K562 (cell line): ENCODE data around the gene WARS2. TPM values are rescaled to one million over a fixed set of nuclear protein-coding genes. Genes with fewer than 3 reads are reported as not detected.

Experiments
- ATAC-seq: fragments of 200-7000 bp; cut with Tn5 transposase; 3 replicates; pipeline ENCODE4 v1.9.1; 2020; ENCODE audit warnings: moderate library complexity
- BruUV-seq: library from RNA; stranded (reverse); fragments of 400-500 nt; replicated peaks from 2 replicates; lab custom pipeline; 2021; lab: Mats Ljungman, UMichigan
- CTCF ChIA-PET: fragments of 300-600 bp; formaldehyde crosslinking; extraction: SDS; loops from one replicate; lab custom pipeline; 2021; ENCODE audit warnings: low intra/inter-chr PET ratio; lab: Yijun Ruan, JAX
- POLR2A ChIA-PET: fragments of 300-600, 350-650 bp; sonication (Branson Sonifier 250); formaldehyde crosslinking; extraction: SDS; loops from one replicate; lab custom pipeline; 2021; ENCODE audit warnings: antibody characterized with exemption, inconsistent platforms; lab: Yijun Ruan, JAX
- DNase-seq, 4 experiments: peaks; one replicate each; pipeline versions ENCODE4 v3.0.0 to v3.0.0-alpha.2; 2011 to 2018; ENCODE audit warnings: low spot score in 3 of 4, mixed read lengths in 3 of 4; ENCODE audit errors: extremely low read depth in 1 of 4
- FAIRE-seq: peaks from 2 replicates; lab custom pipeline; 2011; peaks lifted over from hg19 to GRCh38; lab: Jason Lieb, UNC
- H2AFZ ChIP-seq: 2 replicates; pipeline ENCODE4 v1.6.0; 2011; ENCODE audit warnings: low read depth, low read length, control low read depth, inconsistent platforms
- H3K27ac ChIP-seq: fragments of 200-600 bp; 3 replicates; pipeline ENCODE4 v1.8.0; 2011; ENCODE audit warnings: low read depth, mild to moderate bottlenecking, control low read depth, inconsistent platforms, low read length, moderate library complexity, mixed read lengths; ENCODE audit errors: extremely low read depth
- H3K27me3 ChIP-seq, 2 experiments: fragments of 300-600 bp in 1 of 2; 2 replicates in 1 of 2; 3 replicates in 1 of 2; pipeline versions ENCODE4 v1.6.0 to v1.8.0; 2011; ENCODE audit warnings: inconsistent platforms in 2 of 2, low read length in 2 of 2, mild to moderate bottlenecking in 1 of 2, mixed read lengths in 1 of 2, moderate library complexity in 1 of 2; ENCODE audit not compliant: control insufficient read depth in 2 of 2, insufficient read depth in 2 of 2
- H3K36me3 ChIP-seq: fragments of 300-600 bp; 3 replicates; pipeline ENCODE4 v1.8.0; 2011; ENCODE audit warnings: mild to moderate bottlenecking, low read length, inconsistent platforms; ENCODE audit not compliant: control insufficient read depth, insufficient read depth
- H3K4me1 ChIP-seq, 2 experiments: fragments of 200-600 bp in 1 of 2; replicated peaks in 1 of 2; 2 replicates in 1 of 2; 3 replicates in 1 of 2; pipeline versions ENCODE4 v1.5.1 to v1.8.0; 2011; ENCODE audit warnings: inconsistent platforms in 2 of 2, low read length in 2 of 2, mild to moderate bottlenecking in 1 of 2, mixed read lengths in 1 of 2, moderate library complexity in 1 of 2; ENCODE audit not compliant: control insufficient read depth in 2 of 2, insufficient read depth in 2 of 2
- H3K4me2 ChIP-seq: 2 replicates; pipeline ENCODE4 v1.6.1; 2011; ENCODE audit warnings: low read length, control low read depth, inconsistent platforms, mixed read lengths; ENCODE audit not compliant: insufficient read depth
- H3K4me3 ChIP-seq: fragments of 200-600 bp; sonication (generic), shearing (Covaris generic); 2 replicates; pipeline ENCODE4 v1.5.1; 2016; ENCODE audit warnings: control low read depth, inconsistent platforms
- H3K79me2 ChIP-seq: fragments of 200-600 bp; 3 replicates; pipeline ENCODE4 v1.8.0; 2011; ENCODE audit warnings: low read length, inconsistent platforms; ENCODE audit not compliant: control insufficient read depth, insufficient read depth
- H3K9ac ChIP-seq, 2 experiments: 2 replicates each; pipeline versions ENCODE4 v1.6.0 to v1.6.1; 2011; ENCODE audit warnings: low read depth in 2 of 2, low read length in 2 of 2, control low read depth in 1 of 2, inconsistent platforms in 1 of 2, mild to moderate bottlenecking in 1 of 2, mixed read lengths in 1 of 2; ENCODE audit not compliant: insufficient read depth in 1 of 2
- H3K9me1 ChIP-seq: one replicate; pipeline ENCODE4 v1.6.0; 2011; ENCODE audit warnings: inconsistent platforms, mild to moderate bottlenecking, low read length, moderate library complexity; ENCODE audit not compliant: control insufficient read depth, insufficient read depth
- H3K9me3 ChIP-seq: replicated peaks from 2 replicates; pipeline ENCODE4 v1.5.1; 2011; ENCODE audit warnings: low read depth, low read length, inconsistent platforms; ENCODE audit not compliant: control insufficient read depth, insufficient read depth
- H4K20me1 ChIP-seq: replicated peaks from 2 replicates; pipeline ENCODE4 v1.6.1; 2011; ENCODE audit warnings: low read length, inconsistent platforms, mixed read lengths; ENCODE audit not compliant: control insufficient read depth, insufficient read depth
- PTTG1 ChIP-seq: fragments of 450-650 bp; IDR thresholded peaks from 2 replicates; pipeline ENCODE4 v1.6.1; 2016; ENCODE audit warnings: low read depth, mild to moderate bottlenecking, missing genetic modification characterization, missing compliant biosample characterization
- WGBS: fragments of 100-300 bp; shearing (Covaris generic); methylation state at CpG from one replicate; pipeline ENCODE4 v1.1.6; 2016; ENCODE audit warnings: low coverage, mixed read lengths; ENCODE audit not compliant: insufficient coverage; ENCODE audit errors: missing lambda C conversion rate; 5-methylcytosine and 5-hydroxymethylcytosine counted together
- in situ Hi-C: fragments of 300-500 bp; cut with MboI; formaldehyde crosslinking; loops from 4 replicates; pipeline ENCODE4 v1.15.0; 2018; ENCODE audit warnings: inconsistent platforms, mixed read lengths
- intact Hi-C: fragments of 100-400 bp; cut with micrococcal nuclease; formaldehyde crosslinking; loops from 2 replicates; pipeline ENCODE4 v1.14.2; 2022
- polyA plus RNA-seq, 8 experiments: library from polyadenylated mRNA; depleted of rRNA in 4 of 8; stranded (reverse) in 5 of 8; unstranded in 3 of 8; fragments of >200 nt; fragmentation: Nextera tagmentation in 2 of 8; fragmentation: Illumina TruSeq in 1 of 8; extraction: Ambion mirVana in 2 of 8; extraction: Trizol in 1 of 8; gene quantifications; 2 replicates each; pipeline versions ENCODE4 v1.2.1 to v1.2.3, GENCODE V29; 2011 to 2014; ENCODE audit warnings: inconsistent platforms in 1 of 8, missing spikeins in 1 of 8
- total RNA-seq, 7 experiments: library from RNA; depleted of rRNA in 6 of 7; stranded (reverse); fragments of >200 nt in 6 of 7; fragmentation: Illumina TruSeq in 2 of 7; extraction: Trizol in 2 of 7; gene quantifications; 2 replicates each; pipeline versions ENCODE4 v1.2.1 to v1.2.3, GENCODE V29; 2011 to 2021; ENCODE audit warnings: low replicate concordance in 1 of 7
- TF ChIP-seq, protein P1 (sequence below): fragments of 150-350 bp; IDR thresholded peaks from 2 replicates; pipeline ENCODE4 v1.6.1; 2014; ENCODE audit warnings: low read depth, mild to moderate bottlenecking, low read length, borderline replicate concordance
- TF ChIP-seq, protein P2 (sequence below): fragments of 450-650 bp; IDR thresholded peaks from 2 replicates; pipeline ENCODE4 v1.6.1; 2017; ENCODE audit warnings: antibody characterized with exemption, mild to moderate bottlenecking

WARS2 gene
- total and polyA plus RNA-seq, 9 of the 15 experiments (the other 6 are each of a cell fraction or from before 2014, with no cell fraction given), result 5.7 to 18.0 (median 16.9) TPM

DNA sequence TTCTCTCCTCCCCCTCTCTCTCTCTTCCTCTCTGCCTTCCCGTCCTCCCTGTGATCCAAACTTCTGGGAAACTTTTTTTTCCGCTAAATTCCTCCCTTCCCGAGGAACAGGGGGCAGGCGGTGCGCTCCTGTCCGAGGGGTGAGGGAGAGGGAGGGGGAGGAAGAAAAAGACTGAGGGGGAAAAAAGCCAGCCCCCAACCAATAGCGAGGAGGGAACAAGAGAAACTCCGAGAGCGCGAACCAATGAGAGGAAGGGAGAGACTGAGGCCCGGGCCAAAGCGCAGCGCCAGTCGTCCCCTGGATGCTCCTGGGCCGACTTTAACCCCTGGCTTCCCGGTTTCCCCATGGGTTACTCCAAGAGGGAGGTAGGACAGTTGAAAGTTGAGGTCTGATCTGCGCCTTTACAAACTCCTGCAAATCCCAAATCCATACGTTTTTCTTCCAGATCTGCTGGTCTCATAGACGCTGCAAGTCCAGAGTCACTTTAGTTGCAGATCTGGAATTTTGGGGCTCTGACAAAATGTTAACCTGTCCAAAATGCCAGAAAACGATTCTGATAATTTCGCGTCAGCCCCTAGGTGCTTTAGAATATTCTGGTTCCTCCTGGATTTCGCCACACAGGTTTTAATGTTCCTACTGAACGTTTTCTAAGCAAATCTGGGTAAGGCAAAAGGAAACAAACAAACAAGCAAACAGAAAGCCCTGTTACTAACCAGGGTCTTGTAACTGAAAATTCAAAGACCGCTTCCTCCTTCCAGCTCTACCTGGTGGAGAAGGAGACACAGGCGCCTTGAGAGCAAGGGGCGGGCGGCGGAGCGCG is 152.1 kb downstream of the WARS2 start, which contains the start of gene TBX15 (continued):
- TF ChIP-seq, protein P1, sequence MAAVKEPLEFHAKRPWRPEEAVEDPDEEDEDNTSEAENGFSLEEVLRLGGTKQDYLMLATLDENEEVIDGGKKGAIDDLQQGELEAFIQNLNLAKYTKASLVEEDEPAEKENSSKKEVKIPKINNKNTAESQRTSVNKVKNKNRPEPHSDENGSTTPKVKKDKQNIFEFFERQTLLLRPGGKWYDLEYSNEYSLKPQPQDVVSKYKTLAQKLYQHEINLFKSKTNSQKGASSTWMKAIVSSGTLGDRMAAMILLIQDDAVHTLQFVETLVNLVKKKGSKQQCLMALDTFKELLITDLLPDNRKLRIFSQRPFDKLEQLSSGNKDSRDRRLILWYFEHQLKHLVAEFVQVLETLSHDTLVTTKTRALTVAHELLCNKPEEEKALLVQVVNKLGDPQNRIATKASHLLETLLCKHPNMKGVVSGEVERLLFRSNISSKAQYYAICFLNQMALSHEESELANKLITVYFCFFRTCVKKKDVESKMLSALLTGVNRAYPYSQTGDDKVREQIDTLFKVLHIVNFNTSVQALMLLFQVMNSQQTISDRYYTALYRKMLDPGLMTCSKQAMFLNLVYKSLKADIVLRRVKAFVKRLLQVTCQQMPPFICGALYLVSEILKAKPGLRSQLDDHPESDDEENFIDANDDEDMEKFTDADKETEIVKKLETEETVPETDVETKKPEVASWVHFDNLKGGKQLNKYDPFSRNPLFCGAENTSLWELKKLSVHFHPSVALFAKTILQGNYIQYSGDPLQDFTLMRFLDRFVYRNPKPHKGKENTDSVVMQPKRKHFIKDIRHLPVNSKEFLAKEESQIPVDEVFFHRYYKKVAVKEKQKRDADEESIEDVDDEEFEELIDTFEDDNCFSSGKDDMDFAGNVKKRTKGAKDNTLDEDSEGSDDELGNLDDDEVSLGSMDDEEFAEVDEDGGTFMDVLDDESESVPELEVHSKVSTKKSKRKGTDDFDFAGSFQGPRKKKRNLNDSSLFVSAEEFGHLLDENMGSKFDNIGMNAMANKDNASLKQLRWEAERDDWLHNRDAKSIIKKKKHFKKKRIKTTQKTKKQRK, result no peak
- TF ChIP-seq PTTG1, result no peak

GRCh38 chr1:118987468-118988185 is 152.8 kb downstream of the WARS2 start:
- no peaks in the 10 kb centered on the region for H3K9me3 ChIP-seq
- DNase-seq (peak in 1 of 4 experiments; percentile 52), ATAC-seq (peak; percentile 60), FAIRE-seq (no peak)
- WGBS, result 9% methylated on average over 65 of the region's 65 CpGs
- no peaks in the 10 kb centered on the region for H3K9me1 ChIP-seq
- H3K4me1 ChIP-seq, result peaks cover 0 to 23% of the 10 kb centered on the region in 2 experiments; a peak in 3 of 5 replicates
- peak overlapping the region; percentile 47 to 80 for H3K9ac ChIP-seq
- H3K4me2 ChIP-seq, result peak overlapping the region; percentile 45
- POLR2A ChIA-PET, result interaction anchor here (0.6 kb wide), 4 partner anchors 8 to 913 kb away, joined by 3 read pairs; no protein-coding TSS in a partner anchor
- H2AFZ ChIP-seq, result peak overlapping the region; percentile 36; the same call in 1 of the 2 replicates
- peaks cover 59 to 98% of the 10 kb centered on the region in 2 experiments for H3K27me3 ChIP-seq
- in situ Hi-C loops (no loop called here), intact Hi-C loops (loop anchor here (2.0 kb wide), 1 partner anchor 25 kb away; no protein-coding TSS in a partner anchor)
- BruUV-seq, result TSS peak; percentile 44
- H3K79me2 ChIP-seq, result peaks cover 5% of the 10 kb centered on the region; the same call in 1 of the 3 replicates
- H4K20me1 ChIP-seq, result no peaks in the 10 kb centered on the region
- H3K4me3 ChIP-seq, result peak overlapping the region; percentile 29
- peak overlapping the region; percentile 42; the same call in 1 of the 3 replicates for H3K27ac ChIP-seq
- no peaks in the 10 kb centered on the region for H3K36me3 ChIP-seq
- CTCF ChIA-PET, result no interaction called here
- TF ChIP-seq, protein P2, sequence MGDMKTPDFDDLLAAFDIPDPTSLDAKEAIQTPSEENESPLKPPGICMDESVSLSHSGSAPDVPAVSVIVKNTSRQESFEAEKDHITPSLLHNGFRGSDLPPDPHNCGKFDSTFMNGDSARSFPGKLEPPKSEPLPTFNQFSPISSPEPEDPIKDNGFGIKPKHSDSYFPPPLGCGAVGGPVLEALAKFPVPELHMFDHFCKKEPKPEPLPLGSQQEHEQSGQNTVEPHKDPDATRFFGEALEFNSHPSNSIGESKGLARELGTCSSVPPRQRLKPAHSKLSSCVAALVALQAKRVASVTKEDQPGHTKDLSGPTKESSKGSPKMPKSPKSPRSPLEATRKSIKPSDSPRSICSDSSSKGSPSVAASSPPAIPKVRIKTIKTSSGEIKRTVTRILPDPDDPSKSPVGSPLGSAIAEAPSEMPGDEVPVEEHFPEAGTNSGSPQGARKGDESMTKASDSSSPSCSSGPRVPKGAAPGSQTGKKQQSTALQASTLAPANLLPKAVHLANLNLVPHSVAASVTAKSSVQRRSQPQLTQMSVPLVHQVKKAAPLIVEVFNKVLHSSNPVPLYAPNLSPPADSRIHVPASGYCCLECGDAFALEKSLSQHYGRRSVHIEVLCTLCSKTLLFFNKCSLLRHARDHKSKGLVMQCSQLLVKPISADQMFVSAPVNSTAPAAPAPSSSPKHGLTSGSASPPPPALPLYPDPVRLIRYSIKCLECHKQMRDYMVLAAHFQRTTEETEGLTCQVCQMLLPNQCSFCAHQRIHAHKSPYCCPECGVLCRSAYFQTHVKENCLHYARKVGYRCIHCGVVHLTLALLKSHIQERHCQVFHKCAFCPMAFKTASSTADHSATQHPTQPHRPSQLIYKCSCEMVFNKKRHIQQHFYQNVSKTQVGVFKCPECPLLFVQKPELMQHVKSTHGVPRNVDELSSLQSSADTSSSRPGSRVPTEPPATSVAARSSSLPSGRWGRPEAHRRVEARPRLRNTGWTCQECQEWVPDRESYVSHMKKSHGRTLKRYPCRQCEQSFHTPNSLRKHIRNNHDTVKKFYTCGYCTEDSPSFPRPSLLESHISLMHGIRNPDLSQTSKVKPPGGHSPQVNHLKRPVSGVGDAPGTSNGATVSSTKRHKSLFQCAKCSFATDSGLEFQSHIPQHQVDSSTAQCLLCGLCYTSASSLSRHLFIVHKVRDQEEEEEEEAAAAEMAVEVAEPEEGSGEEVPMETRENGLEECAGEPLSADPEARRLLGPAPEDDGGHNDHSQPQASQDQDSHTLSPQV, result no peak
